K562 (cell line): ENCODE measurements around the gene AQP11. TPM values are rescaled to one million over a fixed set of nuclear protein-coding genes. Genes with fewer than 3 reads are reported as not detected.
A peak's percentile ranks its signal among the peaks of the same experiment; 100 is the strongest.

Experiments
- ARID2 ChIP-seq: fragments of 450-650 bp; IDR thresholded peaks from 2 replicates; pipeline ENCODE4 v1.6.1; 2017; ENCODE audit warnings: antibody characterized with exemption, mild to moderate bottlenecking
- BCLAF1 ChIP-seq, 2 experiments: fragments of 450-650 bp in 1 of 2; IDR thresholded peaks; 2 replicates each; pipeline ENCODE4 v1.6.1; 2011 to 2017; ENCODE audit warnings: low read depth in 2 of 2, antibody characterized with exemption in 1 of 2, borderline replicate concordance in 1 of 2, low read length in 1 of 2, mild to moderate bottlenecking in 1 of 2, mixed read lengths in 1 of 2; ENCODE audit not compliant: control insufficient read depth in 1 of 2
- BRF1 ChIP-seq: IDR thresholded peaks from 3 replicates; pipeline ENCODE4 v1.6.1; 2011; ENCODE audit warnings: borderline replicate concordance, mild to moderate bottlenecking; ENCODE audit not compliant: insufficient read length; ENCODE audit errors: extremely low read depth
- DPF2 ChIP-seq: fragments of 450-650 bp; IDR thresholded peaks from 2 replicates; pipeline ENCODE4 v1.6.1; 2016
- FOXO4 ChIP-seq: fragments of 450-650 bp; formaldehyde crosslinking; IDR thresholded peaks from 2 replicates; pipeline ENCODE4 v1.4.0; 2020; ENCODE audit warnings: mild to moderate bottlenecking, moderate library complexity
- POLR2B ChIP-seq: fragments of 450-650 bp; IDR thresholded peaks from 2 replicates; pipeline ENCODE4 v1.6.1; 2018; ENCODE audit warnings: low read depth; ENCODE audit not compliant: partially characterized antibody
- SMARCE1 ChIP-seq: fragments of 450-650 bp; IDR thresholded peaks from 2 replicates; pipeline ENCODE4 v1.7.1; 2016; ENCODE audit warnings: mild to moderate bottlenecking
- SMC3 ChIP-seq: conservative IDR thresholded peaks from 2 replicates; pipeline ENCODE4 v1.6.1; 2011; ENCODE audit warnings: low read depth, low read length, improper control_type of control experiment; ENCODE audit not compliant: insufficient read depth
- ZHX1 ChIP-seq: fragments of 150-350 bp; conservative IDR thresholded peaks from 2 replicates; pipeline ENCODE4 v1.6.1; 2014; ENCODE audit warnings: low read length
- ZKSCAN3 ChIP-seq: fragments of 250-450 bp; sonication (Bioruptor Pico); IDR thresholded peaks from 2 replicates; pipeline ENCODE4 v1.4.0; 2020
- ZNF318 ChIP-seq, 2 experiments: fragments of 450-650 bp; IDR thresholded peaks; 2 replicates each; pipeline ENCODE4 v1.6.1; 2016; ENCODE audit warnings: mild to moderate bottlenecking in 2 of 2, borderline replicate concordance in 1 of 2, low read depth in 1 of 2, moderate library complexity in 1 of 2
- polyA plus RNA-seq, 8 experiments: library from polyadenylated mRNA; depleted of rRNA in 4 of 8; stranded (reverse) in 5 of 8; unstranded in 3 of 8; fragments of >200 nt; fragmentation: Nextera tagmentation in 2 of 8; fragmentation: Illumina TruSeq in 1 of 8; extraction: Ambion mirVana in 2 of 8; extraction: Trizol in 1 of 8; gene quantifications; 2 replicates each; pipeline versions ENCODE4 v1.2.1 to v1.2.3, GENCODE V29; 2011 to 2014; ENCODE audit warnings: inconsistent platforms in 1 of 8, missing spikeins in 1 of 8
- total RNA-seq, 7 experiments: library from RNA; depleted of rRNA in 6 of 7; stranded (reverse); fragments of >200 nt in 6 of 7; fragmentation: Illumina TruSeq in 2 of 7; extraction: Trizol in 2 of 7; gene quantifications; 2 replicates each; pipeline versions ENCODE4 v1.2.1 to v1.2.3, GENCODE V29; 2011 to 2021; ENCODE audit warnings: low replicate concordance in 1 of 7

AQP11 gene
- total and polyA plus RNA-seq, 9 of the 15 experiments (the other 6 are each of a cell fraction or from before 2014, with no cell fraction given) = 0.09 to 1.0 (median 0.36) TPM

GRCh38 chr11:77654770-77655434, 65.1 kb downstream of the AQP11 start (continued):
- TF ChIP-seq BRF1 (no peak), POLR2B (no peak), ARID2 (no peak), SMC3 (no peak), DPF2 (peak; percentile 57), SMARCE1 (0 out of 2 replicates have a peak, but pooled peaks have one; percentile 18), FOXO4 (CRISPR knock-in tag) (no peak), ZKSCAN3 (no peak), ZHX1 (no peak), ZNF318 (IDR thresholded peaks at IDR 0.05; ENCODE audit: borderline replicate concordance in 1 of 2, low read depth in 1 of 2) (no peak), BCLAF1 (IDR thresholded peaks at IDR 0.05; ENCODE audit: borderline replicate concordance in 1 of 2, control insufficient read depth in 1 of 2, low read depth in 2 of 2, low read length in 1 of 2) (no peak)
